A549 (cell line): ENCODE data around the gene METAP2.

Experiments
- CHD2 ChIP-seq: fragments of 150-350 bp; IDR thresholded peaks from 2 replicates; pipeline ENCODE4 v1.6.1; 2014; ENCODE audit warnings: low read length; ENCODE audit not compliant: partially characterized antibody
- CTCF ChIP-seq: fragments of >200 bp; sonication (Bioruptor Twin); formaldehyde crosslinking; IDR thresholded peaks from 3 replicates; pipeline ENCODE4 v1.5.1; 2016
- EP300 ChIP-seq, 2 experiments: fragments of >200 bp; sonication (Bioruptor Twin); formaldehyde crosslinking; IDR thresholded peaks; 2 replicates in 1 of 2; 3 replicates in 1 of 2; pipeline ENCODE4 v1.6.1; 2016 to 2017
- PHF8 ChIP-seq: fragments of 200-600 bp; sonication (generic); IDR thresholded peaks from 2 replicates; pipeline ENCODE4 v1.6.1; 2016; ENCODE audit warnings: low read depth, mild to moderate bottlenecking, antibody characterized with exemption, moderate library complexity, borderline replicate concordance
- SMC3 ChIP-seq: fragments of >200 bp; sonication (Bioruptor Twin); formaldehyde crosslinking; IDR thresholded peaks from 3 replicates; pipeline ENCODE4 v1.6.1; 2018; ENCODE audit warnings: inconsistent platforms
- TF ChIP-seq, protein P1 (sequence below): IDR thresholded peaks from 2 replicates; pipeline ENCODE4 v1.6.1; 2012; ENCODE audit warnings: low read depth, borderline replicate concordance

- TF ChIP-seq CTCF (no peak), CHD2 (no peak), PHF8 (no peak), EP300 (IDR thresholded peaks at IDR 0.05) (no peak), SMC3 (no peak)
- TF ChIP-seq, protein P1, sequence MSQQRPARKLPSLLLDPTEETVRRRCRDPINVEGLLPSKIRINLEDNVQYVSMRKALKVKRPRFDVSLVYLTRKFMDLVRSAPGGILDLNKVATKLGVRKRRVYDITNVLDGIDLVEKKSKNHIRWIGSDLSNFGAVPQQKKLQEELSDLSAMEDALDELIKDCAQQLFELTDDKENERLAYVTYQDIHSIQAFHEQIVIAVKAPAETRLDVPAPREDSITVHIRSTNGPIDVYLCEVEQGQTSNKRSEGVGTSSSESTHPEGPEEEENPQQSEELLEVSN, result no peak
Observed at GRCh38 chr12:95541436-95541835, 67.5 kb downstream of the METAP2 start.
